Kidney (tissue), 14 donors: ENCODE data around the gene CHD9. TPM values are rescaled to one million over a fixed set of nuclear protein-coding genes. Genes with fewer than 3 reads are reported as not detected.
A peak's percentile ranks its signal among the peaks of the same experiment; 100 is the strongest.

ENCODE experiments used
- DNase-seq, 5 donors: peaks; one replicate each; pipeline ENCODE4 v3.0.0-alpha.2; 2013 to 2020
- FAIRE-seq: peaks from 2 replicates; lab custom pipeline; 2012; peaks lifted over from hg19 to GRCh38; lab: Jason Lieb, UNC
- H3K27ac ChIP-seq, 2 donors: one replicate each; pipeline ENCODE4 v1.7.0; 2013; ENCODE audit warnings: low read depth in 2 of 2, low read length in 2 of 2, inconsistent platforms in 1 of 2
- H3K27me3 ChIP-seq: one replicate; pipeline ENCODE4 v1.7.1; 2013; ENCODE audit warnings: low read length, inconsistent platforms; ENCODE audit not compliant: control insufficient read depth, insufficient read depth
- H3K36me3 ChIP-seq, 3 donors: one replicate each; pipeline versions ENCODE4 v1.7.0 to v1.7.1; 2013; ENCODE audit warnings: low read length in 3 of 3, control low read depth in 1 of 3, inconsistent platforms in 1 of 3; ENCODE audit not compliant: insufficient read depth in 3 of 3, control insufficient read depth in 2 of 3
- H3K4me1 ChIP-seq, 3 donors: one replicate each; pipeline versions ENCODE4 v1.7.0 to v1.7.1; 2013; ENCODE audit warnings: low read length in 3 of 3, inconsistent platforms in 1 of 3, low read depth in 1 of 3; ENCODE audit not compliant: control insufficient read depth in 2 of 3, insufficient read depth in 2 of 3
- H3K4me3 ChIP-seq, 3 donors: one replicate each; pipeline versions ENCODE4 v1.7.0 to v1.8.1; 2013; ENCODE audit warnings: low read length in 3 of 3, control low read depth in 1 of 3, inconsistent platforms in 1 of 3
- H3K9ac ChIP-seq, 3 donors: one replicate each; pipeline versions ENCODE4 v1.7.0 to v1.7.1; 2013; ENCODE audit warnings: low read length in 3 of 3, control low read depth in 1 of 3, inconsistent platforms in 1 of 3
- H3K9me3 ChIP-seq, 3 donors: one replicate each; pipeline versions ENCODE4 v1.7.0 to v1.7.1; 2013; ENCODE audit warnings: low read length in 3 of 3, control low read depth in 1 of 3, inconsistent platforms in 1 of 3; ENCODE audit not compliant: control insufficient read depth in 2 of 3, insufficient read depth in 1 of 3
- CTCF ChIP-seq: IDR thresholded peaks from 3 replicates; pipeline ENCODE4 v1.5.1; 2012; ENCODE audit warnings: mild to moderate bottlenecking, moderate library complexity, borderline replicate concordance; ENCODE audit not compliant: insufficient read depth; ENCODE audit errors: extremely low read depth
- intact Hi-C: fragments of 100-400 bp; cut with DNase I; formaldehyde crosslinking; loops from one replicate; pipeline ENCODE4 v1.11.1; 2022
- polyA plus RNA-seq: library from polyadenylated mRNA; stranded (reverse); fragments of 350-450 nt; fragmentation: Illumina TruSeq; extraction: RNeasy Lipid Tissue Mini Kit (QIAGEN cat#74804); gene quantifications from one replicate; pipeline ENCODE4 v1.2.3, GENCODE V29; 2014; ENCODE audit warnings: low read depth, low replicate concordance; ENCODE audit not compliant: insufficient read depth
- total RNA-seq: library from RNA; stranded (reverse); fragmentation: NEBNext Ultra II Directional; extraction: Animal tissue kit (Norgen Biotek cat#: 25700); gene quantifications from one replicate; pipeline ENCODE4 v1.2.1, GENCODE V29; 2021
- donor health status: control.
- donor health status: control.
- donor health status: control.
- donor health status: control.
- donor health status: control.
- donor health status: DM: yes; HTN: yes; CAD: no.
- donor health status: Normal renal cell carcinoma (clear cell type).

CHD9 gene
- total and polyA plus RNA-seq, 2 donors from 2014 or later: 9.4 to 83.7 TPM

GRCh38 chr16:53219795-53220454 is 165.1 kb downstream of the CHD9 start:
- Histone ChIP-seq H3K9me3 (no peaks in the 10 kb centered on the region), H3K4me1 (peaks cover 0 to 30% (median 17%) of the 10 kb centered on the region in 3 donors), H3K36me3 (peaks cover 6 to 9% (median 7%) of the 10 kb centered on the region in 3 donors), H3K27ac (peak overlapping the region; percentile 40 to 68), H3K4me3 (peak overlapping the region in 1 of 3 donors; percentile 2), H3K9ac (no peak overlapping the region), H3K27me3 (no peaks in the 10 kb centered on the region)
- intact Hi-C loops: no loop called here
- FAIRE-seq (peak; percentile 61), DNase-seq (no peak)
- no peak for TF ChIP-seq CTCF

GRCh38 chr16:53220585-53220984 is 165.8 kb downstream of the CHD9 start:
- Histone ChIP-seq H3K9ac (no peak overlapping the region), H3K4me3 (peak overlapping the region in 1 of 3 donors; percentile 2), H3K27ac (peak overlapping the region in 1 of 2 donors; percentile 38), H3K4me1 (peaks cover 0 to 27% (median 17%) of the 10 kb centered on the region in 3 donors), H3K27me3 (no peaks in the 10 kb centered on the region), H3K9me3 (no peaks in the 10 kb centered on the region), H3K36me3 (peaks cover 6 to 9% (median 7%) of the 10 kb centered on the region in 3 donors)
- peak; percentile 31 for TF ChIP-seq CTCF
- intact Hi-C loops: no loop called here
- FAIRE-seq (no peak), DNase-seq (no peak)

GRCh38 chr16:53224951-53225533 is 170.3 kb downstream of the CHD9 start:
- DNase-seq (no peak), FAIRE-seq (no peak)
- Histone ChIP-seq H3K9me3 (no peaks in the 10 kb centered on the region), H3K27me3 (no peaks in the 10 kb centered on the region), H3K4me1 (peaks cover 0 to 11% (median 10%) of the 10 kb centered on the region in 3 donors), H3K27ac (no peak overlapping the region), H3K4me3 (no peak overlapping the region), H3K36me3 (peaks cover 16 to 28% (median 18%) of the 10 kb centered on the region in 3 donors), H3K9ac (no peak overlapping the region)
- no peak for TF ChIP-seq CTCF
- intact Hi-C loops: no loop called here
